HepG2 (cell line): Measurements from ENCODE around the gene CDK6. TPM values are rescaled to one million over a fixed set of nuclear protein-coding genes. Genes with fewer than 3 reads are reported as not detected.

Experiments used
- ATAC-seq: fragments of 200-7000 bp; cut with Tn5 transposase; 3 replicates; pipeline ENCODE4 v1.9.1; 2020; ENCODE audit warnings: mild to moderate bottlenecking, moderate library complexity
- BruUV-seq: library from RNA; stranded (reverse); fragments of 400-500 nt; replicated peaks from 2 replicates; lab custom pipeline; 2021; lab: Mats Ljungman, UMichigan
- CTCF ChIA-PET: fragments of 300-600 bp; formaldehyde crosslinking; extraction: SDS; loops from one replicate; lab custom pipeline; 2021; ENCODE audit warnings: low total read pairs, inconsistent platforms, low intra/inter-chr PET ratio; lab: Yijun Ruan, JAX
- POLR2A ChIA-PET: fragments of 350-600 bp; sonication (Branson Sonifier 250); formaldehyde crosslinking; loops from one replicate; lab custom pipeline; 2020; ENCODE audit warnings: antibody characterized with exemption, inconsistent platforms; lab: Yijun Ruan, JAX
- DNase-seq: peaks from one replicate; pipeline ENCODE4 v3.0.0-alpha.2; 2015; ENCODE audit warnings: low spot score
- FAIRE-seq: peaks from 3 replicates; lab custom pipeline; 2011; peaks lifted over from hg19 to GRCh38; lab: Jason Lieb, UNC
- H2AFZ ChIP-seq: one replicate; pipeline ENCODE4 v1.6.1; 2011; ENCODE audit warnings: low read length, inconsistent platforms
- H3K27ac ChIP-seq: fragments of 300-600 bp; 3 replicates; pipeline ENCODE4 v1.8.0; 2011; ENCODE audit warnings: mixed run types, mild to moderate bottlenecking, mixed read lengths, low read length, inconsistent platforms; ENCODE audit not compliant: insufficient read depth; ENCODE audit errors: extremely low read length
- H3K27me3 ChIP-seq, 2 experiments: fragments of 200-600 bp in 1 of 2; 2 replicates in 1 of 2; 3 replicates in 1 of 2; pipeline versions ENCODE4 v1.6.0 to v1.8.0; 2011; ENCODE audit warnings: low read length in 2 of 2, mild to moderate bottlenecking in 2 of 2, moderate library complexity in 2 of 2, inconsistent platforms in 1 of 2; ENCODE audit not compliant: insufficient read depth in 2 of 2, control insufficient read depth in 1 of 2
- H3K36me3 ChIP-seq, 2 experiments: fragments of 200-600 bp in 1 of 2; replicated peaks in 1 of 2; 2 replicates in 1 of 2; 3 replicates in 1 of 2; pipeline versions ENCODE4 v1.5.1 to v1.8.0; 2011; ENCODE audit warnings: low read length in 2 of 2, inconsistent platforms in 1 of 2; ENCODE audit not compliant: insufficient read depth in 2 of 2, control insufficient read depth in 1 of 2
- H3K4me1 ChIP-seq: 2 replicates; pipeline ENCODE4 v1.5.1; 2012; ENCODE audit warnings: low read length, inconsistent platforms; ENCODE audit not compliant: insufficient read depth
- H3K4me2 ChIP-seq: 2 replicates; pipeline ENCODE4 v1.6.0; 2011; ENCODE audit warnings: low read depth, low read length, inconsistent platforms
- H3K4me3 ChIP-seq, 3 experiments: fragments of 200-600 bp in 1 of 3; sonication (generic), shearing (Covaris generic) in 1 of 3; replicated peaks in 1 of 3; 2 replicates each; pipeline ENCODE4 v1.5.1; 2011 to 2016; ENCODE audit warnings: low read length in 3 of 3, inconsistent platforms in 2 of 3, low read depth in 2 of 3, mild to moderate bottlenecking in 2 of 3, control low read depth in 1 of 3, mixed read lengths in 1 of 3; ENCODE audit not compliant: insufficient read depth in 1 of 3
- H3K79me2 ChIP-seq: one replicate; pipeline ENCODE4 v1.6.1; 2011; ENCODE audit warnings: low read length, inconsistent platforms; ENCODE audit not compliant: insufficient read depth
- H3K9ac ChIP-seq: 2 replicates; pipeline ENCODE4 v1.6.0; 2011; ENCODE audit warnings: mild to moderate bottlenecking, low read depth, low read length, inconsistent platforms; ENCODE audit not compliant: insufficient read depth
- H3K9me3 ChIP-seq: 2 replicates; pipeline ENCODE4 v1.5.1; 2012; ENCODE audit warnings: mild to moderate bottlenecking, low read length
- H4K20me1 ChIP-seq: 2 replicates; pipeline ENCODE4 v1.6.0; 2011; ENCODE audit warnings: inconsistent platforms, mild to moderate bottlenecking, low read length, moderate library complexity; ENCODE audit not compliant: insufficient read depth
- GTF2F1 ChIP-seq: fragments of 150-350 bp; IDR thresholded peaks from 2 replicates; pipeline ENCODE4 v1.6.1; 2014; ENCODE audit warnings: low read length
- NFE2 ChIP-seq: sonication (generic); formaldehyde crosslinking; IDR thresholded peaks from 2 replicates; pipeline ENCODE4 v1.4.0; 2020; ENCODE audit warnings: missing genetic modification reagents
- NR2C2 ChIP-seq: sonication (generic); formaldehyde crosslinking; IDR thresholded peaks from 2 replicates; pipeline ENCODE4 v1.4.0; 2020; ENCODE audit warnings: missing genetic modification reagents, mild to moderate bottlenecking, moderate library complexity, borderline replicate concordance
- ZNF260 ChIP-seq: sonication (generic); formaldehyde crosslinking; IDR thresholded peaks from 2 replicates; pipeline ENCODE4 v1.4.0; 2020; ENCODE audit warnings: missing genetic modification reagents, low read depth, mild to moderate bottlenecking, borderline replicate concordance
- ZNF382 ChIP-seq: sonication (generic); formaldehyde crosslinking; IDR thresholded peaks from 2 replicates; pipeline ENCODE4 v1.5.0; 2020; ENCODE audit warnings: missing genetic modification reagents, mild to moderate bottlenecking, borderline replicate concordance
- WGBS: methylation state at CpG from one replicate; pipeline ENCODE4 v1.1.6; 2017; ENCODE audit warnings: low lambda C conversion rate; 5-methylcytosine and 5-hydroxymethylcytosine counted together
- in situ Hi-C: cut with HindIII; loops from 2 replicates; pipeline ENCODE4 v1.10.0; 2017; ENCODE audit warnings: low pct_unique_long_range_greater_than_20kb; ENCODE audit not compliant: extremely low pct_ligation_motif_present
- intact Hi-C: fragments of 100-400 bp; cut with micrococcal nuclease; formaldehyde crosslinking; loops from one replicate; pipeline ENCODE4 v1.10.0; 2022; ENCODE audit not compliant: unreplicated experiment
- polyA plus RNA-seq, 8 experiments: library from polyadenylated mRNA; depleted of rRNA in 3 of 8; stranded (reverse) in 7 of 8; unstranded in 1 of 8; fragments of >200 nt; fragmentation: Illumina TruSeq in 4 of 8; extraction: Trizol in 4 of 8; gene quantifications; 2 replicates each; pipeline versions ENCODE4 v1.2.1 to v1.2.3, GENCODE V29; 2011 to 2016; ENCODE audit warnings: low read depth in 4 of 8, missing spikeins in 1 of 8, mixed read lengths in 1 of 8; ENCODE audit not compliant: insufficient read depth in 1 of 8
- total RNA-seq, 5 experiments: library from RNA; depleted of rRNA; stranded (reverse); fragments of >200 nt; fragmentation: Illumina TruSeq; extraction: Trizol; gene quantifications; 2 replicates each; pipeline ENCODE4 v1.2.3, GENCODE V29; 2016; ENCODE audit warnings: low read depth in 1 of 5
- TF ChIP-seq, protein P1 (sequence below): sonication (generic); formaldehyde crosslinking; IDR thresholded peaks from 2 replicates; pipeline ENCODE4 v1.8.1; 2023; ENCODE audit warnings: mild to moderate bottlenecking, missing genetic modification reagents
- TF ChIP-seq, protein P2 (sequence below): sonication (generic); formaldehyde crosslinking; IDR thresholded peaks from one replicate; pipeline ENCODE4 v1.5.1; 2020; ENCODE audit warnings: mild to moderate bottlenecking, missing genetic modification reagents; ENCODE audit errors: not compliant biosample characterization
- TF ChIP-seq, protein P3 (sequence below): sonication (generic); formaldehyde crosslinking; IDR thresholded peaks from 2 replicates; pipeline ENCODE4 v1.5.0; 2020; ENCODE audit warnings: mild to moderate bottlenecking, missing genetic modification reagents

Gene CDK6
- total and polyA plus RNA-seq, 2 of the 13 experiments (the other 11 are each of a cell fraction or from before 2014, with no cell fraction given), result 34.6 to 90.8 TPM

DNA sequence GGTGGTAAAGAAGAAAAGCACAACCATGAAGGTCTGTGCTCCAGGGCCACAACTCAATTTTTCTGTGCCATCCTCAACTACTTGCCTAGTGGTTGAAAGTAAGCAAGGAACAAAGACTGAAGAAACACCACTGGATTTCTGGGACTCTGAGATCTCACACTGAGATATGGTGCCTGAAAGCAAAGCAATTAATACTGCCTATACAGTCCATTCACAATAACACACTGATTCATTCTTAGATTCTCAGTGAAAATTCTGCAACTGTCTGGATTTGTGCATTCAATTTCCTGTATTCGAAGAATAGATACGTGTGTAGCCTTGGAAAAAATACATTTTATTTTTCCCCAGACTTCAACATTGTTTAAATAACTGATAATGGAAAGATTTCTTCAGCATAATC, 129.8 kb downstream of the CDK6 start (continued):
- TF ChIP-seq, protein P1, sequence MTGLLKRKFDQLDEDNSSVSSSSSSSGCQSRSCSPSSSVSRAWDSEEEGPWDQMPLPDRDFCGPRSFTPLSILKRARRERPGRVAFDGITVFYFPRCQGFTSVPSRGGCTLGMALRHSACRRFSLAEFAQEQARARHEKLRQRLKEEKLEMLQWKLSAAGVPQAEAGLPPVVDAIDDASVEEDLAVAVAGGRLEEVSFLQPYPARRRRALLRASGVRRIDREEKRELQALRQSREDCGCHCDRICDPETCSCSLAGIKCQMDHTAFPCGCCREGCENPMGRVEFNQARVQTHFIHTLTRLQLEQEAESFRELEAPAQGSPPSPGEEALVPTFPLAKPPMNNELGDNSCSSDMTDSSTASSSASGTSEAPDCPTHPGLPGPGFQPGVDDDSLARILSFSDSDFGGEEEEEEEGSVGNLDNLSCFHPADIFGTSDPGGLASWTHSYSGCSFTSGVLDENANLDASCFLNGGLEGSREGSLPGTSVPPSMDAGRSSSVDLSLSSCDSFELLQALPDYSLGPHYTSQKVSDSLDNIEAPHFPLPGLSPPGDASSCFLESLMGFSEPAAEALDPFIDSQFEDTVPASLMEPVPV (CRISPR knock-in tag), result no peak
- TF ChIP-seq NR2C2 (CRISPR knock-in tag), result no peak

DNA sequence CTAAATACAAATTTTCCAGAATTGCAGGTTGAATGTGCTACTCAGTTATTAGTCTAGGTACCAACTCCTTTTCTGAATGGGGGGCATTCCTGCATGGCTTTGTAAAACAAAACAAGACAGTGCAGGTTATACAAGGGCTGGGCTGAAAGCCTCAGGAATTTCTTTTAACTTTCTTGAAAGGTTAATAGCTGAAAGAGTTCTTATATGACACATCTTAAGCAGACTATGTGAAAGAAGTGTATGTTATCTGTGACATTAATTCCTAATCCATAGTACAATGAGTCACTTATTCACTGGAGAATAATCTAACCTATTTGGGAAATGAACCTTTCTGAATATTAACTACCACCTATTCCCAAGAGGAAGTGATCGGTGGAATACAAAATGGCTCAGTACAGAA, 130.5 kb downstream of the CDK6 start:
- DNase-seq (no peak), FAIRE-seq (no peak), ATAC-seq (no peak)
- H3K36me3 ChIP-seq, result peaks cover 5 to 36% of the 10 kb centered on the region in 2 experiments
- no peak overlapping the region for H3K27ac ChIP-seq
- 100% methylated on average over 1 of the region's 1 CpG for WGBS
- BruUV-seq, result no TSS peak
- H3K4me2 ChIP-seq, result no peak overlapping the region
- H3K4me1 ChIP-seq, result peaks cover 10% of the 10 kb centered on the region
- H3K79me2 ChIP-seq, result peaks cover 19% of the 10 kb centered on the region
- no peak overlapping the region for H2AFZ ChIP-seq
- no peaks in the 10 kb centered on the region for H3K9me3 ChIP-seq
- intact Hi-C loops (no loop called here), in situ Hi-C loops (no loop called here)
- no peaks in the 10 kb centered on the region for H3K27me3 ChIP-seq
- no peak overlapping the region for H3K4me3 ChIP-seq
- ChIA-PET POLR2A (interaction anchor here (1.3 to 1.5 kb wide), 2 partner anchors 9 to 10 kb away, joined by 3 to 4 read pairs; no protein-coding TSS in a partner anchor), CTCF (no interaction called here)
- H4K20me1 ChIP-seq, result no peaks in the 10 kb centered on the region
- H3K9ac ChIP-seq, result no peak overlapping the region
- TF ChIP-seq ZNF382 (CRISPR knock-in tag) (no peak), ZNF260 (no peak), NFE2 (CRISPR knock-in tag) (no peak), GTF2F1 (no peak)
- TF ChIP-seq, protein P2, sequence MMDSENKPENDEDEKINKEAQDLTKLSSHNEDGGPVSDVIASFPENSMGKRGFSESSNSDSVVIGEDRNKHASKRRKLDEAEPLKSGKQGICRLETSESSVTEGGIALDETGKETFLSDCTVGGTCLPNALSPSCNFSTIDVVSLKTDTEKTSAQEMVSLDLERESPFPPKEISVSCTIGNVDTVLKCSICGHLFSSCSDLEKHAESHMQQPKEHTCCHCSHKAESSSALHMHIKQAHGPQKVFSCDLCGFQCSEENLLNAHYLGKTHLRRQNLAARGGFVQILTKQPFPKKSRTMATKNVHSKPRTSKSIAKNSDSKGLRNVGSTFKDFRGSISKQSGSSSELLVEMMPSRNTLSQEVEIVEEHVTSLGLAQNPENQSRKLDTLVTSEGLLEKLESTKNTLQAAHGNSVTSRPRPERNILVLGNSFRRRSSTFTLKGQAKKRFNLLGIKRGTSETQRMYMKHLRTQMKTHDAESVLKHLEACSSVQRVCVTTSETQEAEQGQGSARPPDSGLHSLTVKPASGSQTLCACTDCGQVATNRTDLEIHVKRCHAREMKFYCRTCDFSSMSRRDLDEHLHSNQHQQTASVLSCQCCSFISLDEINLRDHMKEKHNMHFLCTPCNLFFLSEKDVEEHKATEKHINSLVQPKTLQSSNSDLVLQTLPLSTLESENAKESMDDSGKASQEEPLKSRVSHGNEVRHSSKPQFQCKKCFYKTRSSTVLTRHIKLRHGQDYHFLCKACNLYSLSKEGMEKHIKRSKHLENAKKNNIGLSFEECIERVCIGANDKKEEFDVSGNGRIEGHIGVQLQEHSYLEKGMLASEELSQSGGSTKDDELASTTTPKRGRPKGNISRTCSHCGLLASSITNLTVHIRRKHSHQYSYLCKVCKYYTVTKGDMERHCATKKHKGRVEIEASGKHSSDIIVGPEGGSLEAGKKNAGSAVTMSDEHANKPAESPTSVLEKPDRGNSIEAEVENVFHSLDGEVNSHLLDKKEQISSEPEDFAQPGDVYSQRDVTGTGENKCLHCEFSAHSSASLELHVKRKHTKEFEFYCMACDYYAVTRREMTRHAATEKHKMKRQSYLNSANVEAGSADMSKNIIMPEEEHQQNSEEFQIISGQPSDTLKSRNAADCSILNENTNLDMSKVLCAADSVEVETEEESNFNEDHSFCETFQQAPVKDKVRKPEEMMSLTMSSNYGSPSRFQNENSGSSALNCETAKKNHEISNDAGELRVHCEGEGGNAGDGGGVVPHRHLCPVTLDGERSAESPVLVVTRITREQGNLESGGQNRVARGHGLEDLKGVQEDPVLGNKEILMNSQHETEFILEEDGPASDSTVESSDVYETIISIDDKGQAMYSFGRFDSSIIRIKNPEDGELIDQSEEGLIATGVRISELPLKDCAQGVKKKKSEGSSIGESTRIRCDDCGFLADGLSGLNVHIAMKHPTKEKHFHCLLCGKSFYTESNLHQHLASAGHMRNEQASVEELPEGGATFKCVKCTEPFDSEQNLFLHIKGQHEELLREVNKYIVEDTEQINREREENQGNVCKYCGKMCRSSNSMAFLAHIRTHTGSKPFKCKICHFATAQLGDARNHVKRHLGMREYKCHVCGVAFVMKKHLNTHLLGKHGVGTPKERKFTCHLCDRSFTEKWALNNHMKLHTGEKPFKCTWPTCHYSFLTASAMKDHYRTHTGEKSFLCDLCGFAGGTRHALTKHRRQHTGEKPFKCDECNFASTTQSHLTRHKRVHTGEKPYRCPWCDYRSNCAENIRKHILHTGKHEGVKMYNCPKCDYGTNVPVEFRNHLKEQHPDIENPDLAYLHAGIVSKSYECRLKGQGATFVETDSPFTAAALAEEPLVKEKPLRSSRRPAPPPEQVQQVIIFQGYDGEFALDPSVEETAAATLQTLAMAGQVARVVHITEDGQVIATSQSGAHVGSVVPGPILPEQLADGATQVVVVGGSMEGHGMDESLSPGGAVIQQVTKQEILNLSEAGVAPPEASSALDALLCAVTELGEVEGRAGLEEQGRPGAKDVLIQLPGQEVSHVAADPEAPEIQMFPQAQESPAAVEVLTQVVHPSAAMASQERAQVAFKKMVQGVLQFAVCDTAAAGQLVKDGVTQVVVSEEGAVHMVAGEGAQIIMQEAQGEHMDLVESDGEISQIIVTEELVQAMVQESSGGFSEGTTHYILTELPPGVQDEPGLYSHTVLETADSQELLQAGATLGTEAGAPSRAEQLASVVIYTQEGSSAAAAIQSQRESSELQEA (CRISPR knock-in tag), result no peak
- TF ChIP-seq, protein P3, sequence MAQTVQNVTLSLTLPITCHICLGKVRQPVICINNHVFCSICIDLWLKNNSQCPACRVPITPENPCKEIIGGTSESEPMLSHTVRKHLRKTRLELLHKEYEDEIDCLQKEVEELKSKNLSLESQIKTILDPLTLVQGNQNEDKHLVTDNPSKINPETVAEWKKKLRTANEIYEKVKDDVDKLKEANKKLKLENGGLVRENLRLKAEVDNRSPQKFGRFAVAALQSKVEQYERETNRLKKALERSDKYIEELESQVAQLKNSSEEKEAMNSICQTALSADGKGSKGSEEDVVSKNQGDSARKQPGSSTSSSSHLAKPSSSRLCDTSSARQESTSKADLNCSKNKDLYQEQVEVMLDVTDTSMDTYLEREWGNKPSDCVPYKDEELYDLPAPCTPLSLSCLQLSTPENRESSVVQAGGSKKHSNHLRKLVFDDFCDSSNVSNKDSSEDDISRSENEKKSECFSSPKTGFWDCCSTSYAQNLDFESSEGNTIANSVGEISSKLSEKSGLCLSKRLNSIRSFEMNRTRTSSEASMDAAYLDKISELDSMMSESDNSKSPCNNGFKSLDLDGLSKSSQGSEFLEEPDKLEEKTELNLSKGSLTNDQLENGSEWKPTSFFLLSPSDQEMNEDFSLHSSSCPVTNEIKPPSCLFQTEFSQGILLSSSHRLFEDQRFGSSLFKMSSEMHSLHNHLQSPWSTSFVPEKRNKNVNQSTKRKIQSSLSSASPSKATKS, result no peak
